Smooth muscle cell (in vitro differentiated cells): ENCODE data around the gene LIF. TPM values are rescaled to one million over a fixed set of nuclear protein-coding genes. Genes with fewer than 3 reads are reported as not detected.

ENCODE experiments used
- DNase-seq: peaks from one replicate; lab custom pipeline; 2025; ENCODE audit not compliant: unreplicated experiment; lab: John Stamatoyannopoulos, UW
- H2AFZ ChIP-seq: fragments of 200-600 bp; sonication (generic); 2 replicates; pipeline ENCODE4 v1.6.0; 2016; ENCODE audit warnings: antibody characterized with exemption, low read depth, mild to moderate bottlenecking
- H3F3A ChIP-seq: fragments of 200-600 bp; sonication (generic); 2 replicates; pipeline ENCODE4 v1.6.0; 2017; ENCODE audit warnings: antibody characterized with exemption, low read depth
- H3K27ac ChIP-seq: fragments of 200-600 bp; sonication (generic); 2 replicates; pipeline ENCODE4 v1.5.1; 2016; ENCODE audit warnings: low read depth, mild to moderate bottlenecking
- H3K27me3 ChIP-seq: fragments of 200-600 bp; sonication (generic); 2 replicates; pipeline ENCODE4 v1.6.1; 2016; ENCODE audit warnings: low read depth, mild to moderate bottlenecking
- H3K36me3 ChIP-seq: fragments of 200-600 bp; sonication (generic); 2 replicates; pipeline ENCODE4 v1.5.1; 2016; ENCODE audit warnings: low read depth
- H3K4me1 ChIP-seq: fragments of 200-600 bp; sonication (generic); 2 replicates; pipeline ENCODE4 v1.5.1; 2016; ENCODE audit warnings: low read depth
- H3K4me2 ChIP-seq: fragments of 200-600 bp; sonication (generic); 2 replicates; pipeline ENCODE4 v1.6.0; 2016; ENCODE audit warnings: mild to moderate bottlenecking
- H3K4me3 ChIP-seq: fragments of 200-600 bp; sonication (generic); 2 replicates; pipeline ENCODE4 v1.5.1; 2016; ENCODE audit warnings: mild to moderate bottlenecking
- H3K79me2 ChIP-seq: fragments of 200-600 bp; sonication (generic); 2 replicates; pipeline ENCODE4 v1.6.0; 2016; ENCODE audit warnings: low read depth, mild to moderate bottlenecking
- H3K9ac ChIP-seq: fragments of 200-600 bp; sonication (generic); 2 replicates; pipeline ENCODE4 v1.6.0; 2016; ENCODE audit warnings: low read depth
- H3K9me3 ChIP-seq: fragments of 200-600 bp; sonication (generic); replicated peaks from 2 replicates; pipeline ENCODE4 v1.5.1; 2016; ENCODE audit warnings: low read depth
- H4K20me1 ChIP-seq: fragments of 200-600 bp; sonication (generic); 2 replicates; pipeline ENCODE4 v1.6.0; 2016; ENCODE audit warnings: low read depth
- WGBS: methylation state at CpG from one replicate; pipeline ENCODE4 v1.1.7; 2016; ENCODE audit warnings: low lambda C conversion rate; 5-methylcytosine and 5-hydroxymethylcytosine counted together
- polyA plus RNA-seq: library from polyadenylated mRNA; unstranded; fragments of >200 nt; fragmentation: Nextera tagmentation; extraction: Ambion mirVana; gene quantifications from 2 replicates; pipeline ENCODE4 v1.2.1, GENCODE V29; 2016
- total RNA-seq: library from RNA; depleted of rRNA; stranded (reverse); fragments of >200 nt; gene quantifications from 2 replicates; pipeline ENCODE4 v1.2.3, GENCODE V29; 2014
- TF ChIP-seq, protein P1 (sequence below): fragments of 200-600 bp; sonication (generic); IDR thresholded peaks from 2 replicates; pipeline ENCODE4 v1.5.1; 2017; ENCODE audit warnings: borderline replicate concordance, mild to moderate bottlenecking, antibody characterized with exemption; ENCODE audit not compliant: insufficient read depth, poor library complexity, severe bottlenecking

Gene LIF
- total and polyA plus RNA-seq, 2 experiments from 2014 or later, result 29.9 to 31.2 TPM

- H3K27me3 ChIP-seq, result no peaks in the 10 kb centered on the region
- H3K36me3 ChIP-seq, result no peaks in the 10 kb centered on the region
- H3K4me2 ChIP-seq, result peak overlapping the region; percentile 97
- no peaks in the 10 kb centered on the region for H3K9me3 ChIP-seq
- H3F3A ChIP-seq, result peaks cover 15% of the 10 kb centered on the region
- no peak for DNase-seq
- H3K79me2 ChIP-seq, result peaks cover 42% of the 10 kb centered on the region
- TF ChIP-seq, protein P1, sequence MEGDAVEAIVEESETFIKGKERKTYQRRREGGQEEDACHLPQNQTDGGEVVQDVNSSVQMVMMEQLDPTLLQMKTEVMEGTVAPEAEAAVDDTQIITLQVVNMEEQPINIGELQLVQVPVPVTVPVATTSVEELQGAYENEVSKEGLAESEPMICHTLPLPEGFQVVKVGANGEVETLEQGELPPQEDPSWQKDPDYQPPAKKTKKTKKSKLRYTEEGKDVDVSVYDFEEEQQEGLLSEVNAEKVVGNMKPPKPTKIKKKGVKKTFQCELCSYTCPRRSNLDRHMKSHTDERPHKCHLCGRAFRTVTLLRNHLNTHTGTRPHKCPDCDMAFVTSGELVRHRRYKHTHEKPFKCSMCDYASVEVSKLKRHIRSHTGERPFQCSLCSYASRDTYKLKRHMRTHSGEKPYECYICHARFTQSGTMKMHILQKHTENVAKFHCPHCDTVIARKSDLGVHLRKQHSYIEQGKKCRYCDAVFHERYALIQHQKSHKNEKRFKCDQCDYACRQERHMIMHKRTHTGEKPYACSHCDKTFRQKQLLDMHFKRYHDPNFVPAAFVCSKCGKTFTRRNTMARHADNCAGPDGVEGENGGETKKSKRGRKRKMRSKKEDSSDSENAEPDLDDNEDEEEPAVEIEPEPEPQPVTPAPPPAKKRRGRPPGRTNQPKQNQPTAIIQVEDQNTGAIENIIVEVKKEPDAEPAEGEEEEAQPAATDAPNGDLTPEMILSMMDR, result no peak
- H4K20me1 ChIP-seq, result no peaks in the 10 kb centered on the region
- no peak overlapping the region for H2AFZ ChIP-seq
- H3K4me1 ChIP-seq, result peaks cover 10% of the 10 kb centered on the region
- no peak overlapping the region for H3K9ac ChIP-seq
- H3K27ac ChIP-seq, result no peak overlapping the region
- peak overlapping the region; percentile 85 for H3K4me3 ChIP-seq
- 98% methylated on average over 5 of the region's 5 CpGs for WGBS
Measured at GRCh38 chr22:30244641-30245040, 1.9 kb downstream of the LIF start.

DNA sequence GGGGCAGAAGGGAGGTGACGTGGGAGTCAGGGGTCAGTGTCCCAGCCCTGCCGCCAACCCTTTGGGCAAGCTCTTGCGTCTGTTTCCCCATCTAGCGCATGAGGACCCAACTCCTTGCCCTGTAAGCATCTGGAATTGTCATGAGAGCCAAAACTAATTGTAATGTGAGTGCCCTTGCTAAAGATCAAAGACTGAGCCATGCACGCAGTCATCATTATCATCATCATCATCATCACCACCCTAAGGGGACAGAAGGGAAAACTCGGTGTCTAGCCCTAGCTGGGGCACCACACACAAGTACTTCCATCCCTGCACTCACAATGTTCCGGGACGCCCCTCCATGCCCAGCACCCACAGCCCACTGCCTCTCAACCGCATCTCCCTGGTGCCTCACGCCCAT, 2.5 kb downstream of the LIF start:
- no peak overlapping the region for H2AFZ ChIP-seq
- 96% methylated on average over 10 of the region's 10 CpGs for WGBS
- no peaks in the 10 kb centered on the region for H3K36me3 ChIP-seq
- H3K4me3 ChIP-seq, result no peak overlapping the region
- TF ChIP-seq, protein P1, result no peak
- peak overlapping the region; percentile 97 for H3K4me2 ChIP-seq
- no peaks in the 10 kb centered on the region for H3K9me3 ChIP-seq
- DNase-seq, result no peak
- no peak overlapping the region for H3K27ac ChIP-seq
- H3K4me1 ChIP-seq, result peaks cover 10% of the 10 kb centered on the region
- H3F3A ChIP-seq, result peaks cover 18% of the 10 kb centered on the region
- no peaks in the 10 kb centered on the region for H4K20me1 ChIP-seq
- no peak overlapping the region for H3K9ac ChIP-seq
- peaks cover 42% of the 10 kb centered on the region for H3K79me2 ChIP-seq
- no peaks in the 10 kb centered on the region for H3K27me3 ChIP-seq

GRCh38 chr22:30243661-30244060, 2.9 kb downstream of the LIF start:
- Histone ChIP-seq H4K20me1 (no peaks in the 10 kb centered on the region), H3K36me3 (no peaks in the 10 kb centered on the region), H3K4me2 (no peak overlapping the region), H3K4me1 (peaks cover 12% of the 10 kb centered on the region), H3K27ac (peak overlapping the region; percentile 44), H2AFZ (no peak overlapping the region), H3K9me3 (no peaks in the 10 kb centered on the region), H3F3A (peaks cover 18% of the 10 kb centered on the region), H3K27me3 (no peaks in the 10 kb centered on the region), H3K4me3 (no peak overlapping the region), H3K9ac (no peak overlapping the region), H3K79me2 (peaks cover 42% of the 10 kb centered on the region)
- no peak for DNase-seq
- TF ChIP-seq, protein P1, result no peak
- WGBS, result 95% methylated on average over 22 of the region's 22 CpGs
